GM23248 (cell line): ENCODE data around the gene ST3GAL3.

ENCODE experiments used
- EZH2 ChIP-seq: fragments of 200-600 bp; sonication (generic); IDR thresholded peaks from 2 replicates; pipeline ENCODE4 v1.6.1; 2018; ENCODE audit warnings: antibody characterized with exemption, mild to moderate bottlenecking; ENCODE audit not compliant: insufficient read depth, poor library complexity, severe bottlenecking
- EZH2phosphoT487 ChIP-seq: fragments of 200-600 bp; sonication (generic); IDR thresholded peaks from 2 replicates; pipeline ENCODE4 v1.6.1; 2018; ENCODE audit warnings: antibody characterized with exemption, moderate library complexity, mild to moderate bottlenecking, low read depth; ENCODE audit not compliant: insufficient read depth

DNA sequence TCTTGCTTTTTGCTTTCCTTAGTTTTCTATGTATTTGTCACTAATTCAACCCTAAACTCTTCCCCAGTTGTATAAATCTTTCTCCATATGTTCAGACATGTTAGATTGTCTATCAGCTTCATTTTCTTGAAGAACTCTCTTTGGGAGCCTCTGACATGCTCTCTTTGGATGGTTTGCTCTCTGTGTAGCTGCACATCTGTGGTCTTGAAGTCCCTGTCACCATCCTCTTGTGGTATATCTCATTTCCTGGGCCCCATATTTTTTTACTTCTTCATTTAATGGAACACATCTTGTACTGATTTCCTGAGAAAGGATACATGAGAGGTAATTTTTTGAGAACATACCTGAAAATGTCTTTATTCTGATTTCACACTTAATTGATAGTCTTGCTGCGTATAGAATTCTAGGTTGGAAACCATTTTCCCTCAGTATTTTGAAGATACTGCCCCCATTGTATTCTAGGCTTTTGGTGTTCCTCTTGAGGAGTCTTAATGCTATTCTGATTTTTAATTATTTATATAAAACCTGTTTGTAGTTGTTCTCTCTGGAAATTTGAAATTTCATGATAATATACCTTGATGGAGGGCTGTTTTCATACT, 72.6 kb downstream of the ST3GAL3 start:
- TF ChIP-seq EZH2phosphoT487 (no peak), EZH2 (no peak)
